ENCODE data around the gene NRSN2.

DNA sequence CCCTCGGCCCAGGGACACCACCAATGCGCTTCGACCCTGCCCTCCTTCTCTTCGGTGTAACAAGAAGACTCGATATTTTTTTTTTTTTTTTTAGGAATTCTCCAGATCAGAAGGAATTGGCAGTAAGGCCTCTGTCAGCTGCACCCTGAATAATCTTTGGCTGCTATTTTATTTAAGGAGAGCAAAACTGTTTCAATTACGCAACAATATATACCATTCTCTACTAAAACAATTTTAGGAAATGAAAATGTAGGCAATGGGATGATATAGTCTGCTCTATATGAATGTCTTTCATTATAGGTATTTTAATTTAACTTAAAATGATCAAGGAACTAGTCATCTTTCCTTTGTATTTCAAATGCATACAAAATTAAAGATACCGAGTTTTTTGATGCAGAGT is 36.3 kb upstream of the NRSN2 start:
- TF ChIP-seq ELF4 (IDR thresholded peaks at IDR 0.05) (no peak), L3MBTL2 (conservative IDR thresholded peaks at IDR 0.05) (no peak), ARNT (IDR thresholded peaks at IDR 0.05) (no peak)

All from HEK293T (cell line).